Measurements from ENCODE around the gene RNU7-1. TPM values are rescaled to one million over a fixed set of nuclear protein-coding genes. Genes with fewer than 3 reads are reported as not detected.

The RNU7-1 gene
- total and polyA plus RNA-seq, 2 of the 4 experiments (the other 2 are of a cell fraction), result not detected

- TF ChIP-seq BHLHE40 (IDR thresholded peaks at IDR 0.05; ENCODE audit: low read depth, low read length), result no peak
- TF ChIP-seq SMC3 (IDR thresholded peaks at IDR 0.05; ENCODE audit: low read depth, low read length), result no peak
Observed at GRCh38 chr12:6936636-6937480, 6.8 kb upstream of the RNU7-1 start (continued).

Measured in IMR-90 (cell line).